HG03108 (cell line): ENCODE data around the gene TEX11.
"Not testable (repeated sequence)": the region's sequence is repeated elsewhere in the genome, so short reads cannot be mapped to it uniquely, and the experiment has no call there.

Source experiments
- ATAC-seq: cut with Tn5 transposase; IDR thresholded peaks from one replicate; pipeline ENCODE4 v1.9.1; 2021; ENCODE audit warnings: moderate library complexity; ENCODE audit not compliant: unreplicated experiment

Gene TEX11

DNA sequence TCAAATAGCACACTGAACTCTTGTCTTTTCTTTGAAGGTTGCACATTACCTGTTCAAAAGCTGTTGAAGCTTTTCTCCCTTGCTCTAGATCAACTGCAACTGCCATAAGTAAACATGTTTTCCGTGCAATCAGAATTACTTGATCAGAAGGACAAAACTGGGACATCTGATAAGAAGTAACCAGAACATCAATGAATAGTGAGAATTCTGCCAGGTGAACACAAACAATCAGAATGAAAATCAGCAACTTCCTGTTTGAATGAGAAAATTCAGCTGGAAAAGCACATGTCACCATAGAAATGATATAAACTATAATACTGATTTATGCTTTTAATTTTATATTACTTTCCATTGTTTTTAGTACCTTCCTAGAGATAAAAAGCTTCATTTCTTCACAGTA lies 303.2 kb downstream of the TEX11 start:
- ATAC-seq: no peak

DNA sequence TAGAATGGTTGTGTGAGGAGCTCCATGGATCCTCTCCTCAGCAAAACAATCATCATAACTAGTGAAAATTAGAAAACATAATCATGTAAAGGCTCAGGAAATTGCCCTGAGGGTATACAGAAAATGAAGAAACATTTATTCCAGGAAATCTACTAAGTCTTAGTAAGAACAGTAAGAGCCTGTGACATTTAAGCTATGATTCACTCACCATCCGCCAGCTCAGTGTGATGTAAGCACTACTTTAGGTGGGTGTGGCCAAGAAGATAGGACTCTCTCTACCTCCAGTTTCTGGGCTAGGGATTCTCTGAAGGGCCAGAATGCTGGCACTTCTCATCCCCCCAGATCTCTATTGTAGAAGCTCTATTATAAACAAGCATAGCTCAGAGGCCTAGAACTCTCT lies 316.4 kb downstream of the TEX11 start:
- ATAC-seq: no peak

DNA sequence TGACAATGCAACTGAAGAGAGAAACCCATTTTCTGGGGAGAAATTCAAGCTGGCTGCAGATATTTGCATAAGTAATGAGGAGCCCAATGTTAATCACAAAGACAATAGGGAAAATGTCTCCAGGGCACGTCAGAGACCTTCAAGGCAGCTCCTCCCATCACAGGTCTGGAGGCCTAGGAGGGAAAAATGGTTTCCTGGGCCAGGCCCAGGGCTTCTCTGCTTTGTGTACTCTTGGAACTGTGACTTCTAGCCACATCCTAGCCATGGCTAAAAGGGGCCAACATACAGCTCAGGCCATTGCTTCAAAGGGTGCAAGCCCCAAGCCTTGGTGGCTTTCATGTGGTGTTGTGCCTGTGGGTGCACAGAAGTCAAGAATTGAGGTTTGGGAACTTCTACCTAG lies 321.4 kb downstream of the TEX11 start:
- not testable (repeated sequence) for ATAC-seq

DNA sequence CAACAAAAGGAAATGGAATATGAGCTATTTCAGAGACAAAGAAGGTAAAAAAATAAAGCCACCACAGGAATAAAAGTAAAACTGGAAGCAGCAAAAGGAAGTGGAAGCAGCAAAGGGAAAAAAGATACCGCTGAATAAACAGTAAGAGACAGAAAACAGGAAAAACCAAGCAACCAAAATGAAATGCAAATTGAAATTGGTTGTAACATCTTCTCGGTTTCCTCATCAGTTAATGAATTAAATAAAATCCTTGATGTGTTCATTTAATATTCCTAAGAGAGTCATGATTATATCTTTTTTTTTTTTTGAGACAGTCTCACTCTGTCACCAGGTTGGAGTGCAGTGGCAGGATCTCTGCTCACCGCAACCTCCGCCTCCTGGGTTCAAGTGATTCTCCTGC lies 331.1 kb downstream of the TEX11 start:
- no peak for ATAC-seq

DNA sequence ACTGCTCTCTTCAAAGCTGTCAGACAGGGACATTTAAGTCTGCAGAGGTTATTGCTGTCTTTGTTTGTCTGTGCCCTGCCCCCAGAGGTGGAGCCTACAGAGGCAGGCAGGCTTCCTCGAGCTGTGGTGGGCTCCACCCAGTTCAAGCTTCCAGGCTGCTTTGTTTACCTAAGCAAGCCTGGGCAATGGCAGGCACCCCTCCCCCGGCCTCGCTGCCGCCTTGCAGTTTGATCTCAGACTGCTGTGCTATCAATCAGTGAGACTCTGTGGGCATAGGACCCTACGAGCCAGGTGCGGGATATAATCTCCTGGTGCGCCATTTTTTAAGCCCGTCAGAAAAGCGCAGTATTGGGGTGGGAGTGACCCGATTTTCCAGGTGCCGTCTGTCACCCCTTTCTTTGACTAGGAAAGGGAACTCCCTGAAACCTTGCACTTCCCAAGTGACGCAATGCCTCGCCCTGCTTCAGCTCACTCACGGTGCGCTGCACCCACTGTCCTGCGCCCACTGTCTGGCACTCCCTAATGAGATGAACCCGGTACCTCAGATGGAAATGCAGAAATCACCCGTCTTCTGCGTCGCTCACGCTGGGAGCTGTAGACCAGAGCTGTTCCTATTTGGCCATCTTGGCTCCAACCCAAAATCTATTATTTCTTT lies 338.5 kb downstream of the TEX11 start:
- not testable (repeated sequence) for ATAC-seq

DNA sequence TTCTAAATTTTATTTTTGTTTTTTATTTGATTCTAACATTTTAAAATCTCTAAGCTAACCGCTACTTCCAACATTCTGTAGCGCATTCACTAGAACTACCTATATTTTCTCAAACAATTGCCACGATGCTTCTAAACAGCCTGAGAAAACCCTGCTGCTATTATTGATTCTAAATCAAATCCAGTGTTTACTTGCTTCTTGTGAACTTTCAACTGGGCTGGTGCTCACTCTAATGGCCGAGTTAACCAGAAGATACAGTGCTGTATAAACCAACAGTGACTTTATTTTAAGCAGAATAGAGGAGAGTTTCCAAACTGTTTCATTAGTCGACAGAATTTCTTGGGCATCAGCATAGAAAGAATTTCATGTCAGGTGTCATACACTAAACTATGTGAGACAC lies 353.6 kb downstream of the TEX11 start:
- no peak for ATAC-seq

DNA sequence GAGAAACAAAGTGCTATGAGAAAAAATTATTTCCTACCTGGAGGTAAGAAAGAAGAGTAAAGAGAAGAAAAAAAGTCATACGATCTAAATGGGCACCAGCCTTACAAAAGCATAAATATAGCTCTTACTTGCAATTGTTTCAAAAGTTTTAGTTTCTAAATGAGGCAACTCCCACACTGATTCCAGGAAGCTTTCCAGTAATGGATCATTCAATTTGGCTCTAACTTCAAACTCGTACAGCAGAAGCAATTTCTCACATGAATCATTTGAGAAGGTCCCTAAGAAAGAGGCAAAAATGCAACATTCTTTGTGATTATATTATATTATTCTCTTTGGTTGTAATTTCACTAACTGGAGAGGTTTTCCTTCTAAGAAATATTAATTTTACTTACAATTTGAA lies 354.0 kb downstream of the TEX11 start:
- ATAC-seq: no peak

DNA sequence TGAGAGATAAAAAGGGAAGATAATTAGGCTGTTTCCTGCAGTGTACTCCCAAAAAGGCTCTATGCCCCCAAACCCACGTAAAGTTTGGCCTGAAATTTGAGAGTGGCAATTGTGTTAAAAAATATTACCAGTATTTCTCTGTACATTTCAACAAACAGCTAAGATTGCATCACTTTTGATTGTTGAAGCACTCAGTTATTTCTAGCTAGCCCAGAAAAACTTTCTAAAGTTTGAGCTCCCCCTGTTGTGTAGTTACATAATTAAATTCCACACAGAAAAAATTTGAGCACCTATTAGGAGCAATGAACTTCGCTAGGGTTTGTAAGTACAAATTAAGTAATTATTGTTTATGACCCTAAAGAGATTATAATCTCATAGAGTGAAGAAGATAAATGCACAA lies 354.4 kb downstream of the TEX11 start:
- ATAC-seq: no peak

DNA sequence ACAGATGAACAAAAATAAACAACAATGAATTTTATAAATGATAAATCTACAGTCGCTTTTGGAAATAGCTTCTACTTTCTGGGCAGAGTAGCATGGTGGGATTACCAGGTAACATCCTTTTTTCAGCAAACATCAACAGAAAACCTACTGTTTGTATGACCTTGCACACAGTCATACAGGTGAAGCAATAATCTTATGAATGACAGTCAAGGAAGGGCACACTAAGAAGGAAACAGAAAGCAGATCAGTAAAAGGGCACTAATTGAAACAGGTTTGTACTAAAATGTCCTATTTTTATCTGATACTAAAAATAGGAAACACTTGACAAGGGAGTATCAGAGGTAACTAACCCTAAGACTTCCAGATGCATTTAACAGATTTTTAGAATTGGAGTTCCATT lies 355.0 kb downstream of the TEX11 start:
- no peak for ATAC-seq

DNA sequence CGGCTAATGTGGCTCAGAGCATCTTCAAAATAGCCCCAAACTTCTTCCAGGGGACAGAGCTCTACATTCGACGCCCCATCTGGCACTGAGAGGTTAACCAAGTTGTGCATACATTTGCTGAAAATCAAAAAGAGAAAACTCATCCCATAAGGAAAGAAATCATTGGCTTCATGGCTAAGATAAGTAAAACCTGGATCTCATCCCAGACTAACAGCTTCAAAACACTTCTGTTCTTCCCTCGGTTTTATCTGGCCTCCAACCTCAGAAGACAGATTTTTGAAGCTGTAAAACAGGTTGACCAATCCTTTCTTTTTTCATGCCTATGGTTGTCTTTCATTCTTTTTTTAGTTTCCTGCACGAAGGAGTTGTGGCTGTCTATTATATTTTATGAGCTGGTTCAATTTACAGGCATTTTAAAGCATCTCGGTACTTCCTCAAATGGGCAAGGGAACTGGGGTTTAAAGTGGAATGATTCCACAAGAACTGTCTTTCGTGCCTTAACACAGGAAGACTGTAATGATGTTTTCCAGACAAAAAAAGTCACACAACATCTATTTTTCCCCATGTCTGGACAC lies 356.3 kb downstream of the TEX11 start:
- ATAC-seq: no peak

DNA sequence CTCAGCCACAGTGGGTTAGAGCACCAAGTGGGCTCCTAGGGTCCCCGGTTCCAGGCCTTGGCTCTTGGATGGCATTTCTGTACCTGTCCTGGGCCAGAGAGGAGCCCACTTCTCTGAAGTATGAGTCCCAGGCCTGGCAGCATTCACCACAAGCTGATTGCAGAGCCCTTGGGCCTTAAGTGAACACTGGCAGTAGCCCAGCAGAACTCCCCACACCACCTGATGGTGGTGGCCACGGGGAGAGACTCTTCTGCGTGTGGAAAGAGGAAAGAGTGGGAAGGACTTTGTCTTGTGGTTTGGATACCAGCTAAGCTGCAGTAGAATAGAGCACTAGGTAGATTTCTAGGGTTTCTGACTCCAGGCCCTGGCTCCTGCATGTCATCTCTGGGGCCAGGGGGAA lies 359.1 kb downstream of the TEX11 start:
- no peak for ATAC-seq

DNA sequence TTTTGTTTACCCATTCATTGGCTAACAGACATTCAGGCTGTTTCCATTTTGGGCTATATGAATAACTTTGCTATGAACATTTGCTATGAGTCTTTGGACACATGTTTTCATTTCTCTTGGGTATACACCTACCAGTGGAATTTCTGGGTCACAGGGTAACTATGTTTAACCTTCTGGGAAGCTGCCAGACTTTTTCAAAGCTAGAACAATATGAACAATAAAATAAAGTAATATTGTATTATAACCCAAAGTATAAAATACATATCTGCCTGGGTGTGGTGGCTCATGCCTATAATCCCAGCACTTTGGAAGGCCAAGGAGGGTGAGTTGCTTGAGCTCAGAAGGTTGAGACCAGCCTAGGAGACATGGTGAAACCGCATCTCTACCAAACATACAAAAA lies 373.3 kb downstream of the TEX11 start:
- no peak for ATAC-seq

DNA sequence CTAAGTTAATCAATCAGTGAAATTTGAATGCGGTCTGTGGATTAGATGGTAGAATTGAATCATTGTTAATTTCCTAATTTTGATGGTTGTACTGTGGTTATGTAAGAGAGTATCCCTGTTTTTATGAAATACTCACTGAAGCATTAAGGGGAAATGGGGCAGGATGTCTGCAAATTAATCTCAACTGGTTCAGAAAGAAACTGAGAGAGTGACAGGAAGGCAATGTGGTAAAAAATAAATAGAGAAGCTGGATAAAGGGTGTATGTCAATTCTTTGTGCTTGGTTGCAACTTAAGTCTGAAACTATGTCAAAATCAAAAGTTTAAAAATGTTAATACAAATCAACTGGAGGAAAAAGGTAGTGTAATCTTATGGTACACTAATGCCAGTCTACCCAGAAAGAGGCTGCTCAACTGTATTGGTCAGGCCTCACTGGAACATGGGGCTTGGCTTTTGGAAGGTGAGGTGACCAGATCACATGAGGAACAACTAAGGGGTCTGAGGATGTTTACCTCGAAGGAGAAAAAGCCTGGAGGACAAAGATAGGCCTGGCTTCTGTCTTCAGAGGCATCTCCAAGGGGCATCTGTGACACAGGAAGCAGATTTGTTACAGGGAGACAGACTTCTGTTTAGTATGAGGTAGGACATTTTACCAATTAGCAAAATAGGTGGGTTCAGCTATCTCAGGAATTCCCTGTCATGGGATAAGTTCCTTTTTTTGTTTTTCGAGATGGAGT lies 380.7 kb downstream of the TEX11 start:
- ATAC-seq: no peak

DNA sequence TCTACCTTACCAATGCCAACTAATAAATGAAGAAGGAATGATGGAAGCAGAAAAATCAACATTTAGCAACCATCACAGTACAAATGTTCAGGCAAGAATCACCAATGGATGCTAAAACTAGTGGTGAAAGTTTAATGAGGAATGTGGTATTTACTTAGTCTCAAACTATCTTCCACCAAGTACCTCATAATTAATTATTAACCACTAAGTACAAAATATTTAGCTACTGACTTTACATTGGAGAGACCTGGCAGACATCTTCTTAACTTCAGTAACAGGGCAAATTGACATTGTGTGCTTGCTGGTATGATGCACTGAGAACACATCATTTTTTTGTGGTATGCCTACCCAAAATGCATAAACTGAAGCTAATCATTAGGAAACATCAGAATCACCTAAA lies 381.5 kb downstream of the TEX11 start:
- no peak for ATAC-seq

DNA sequence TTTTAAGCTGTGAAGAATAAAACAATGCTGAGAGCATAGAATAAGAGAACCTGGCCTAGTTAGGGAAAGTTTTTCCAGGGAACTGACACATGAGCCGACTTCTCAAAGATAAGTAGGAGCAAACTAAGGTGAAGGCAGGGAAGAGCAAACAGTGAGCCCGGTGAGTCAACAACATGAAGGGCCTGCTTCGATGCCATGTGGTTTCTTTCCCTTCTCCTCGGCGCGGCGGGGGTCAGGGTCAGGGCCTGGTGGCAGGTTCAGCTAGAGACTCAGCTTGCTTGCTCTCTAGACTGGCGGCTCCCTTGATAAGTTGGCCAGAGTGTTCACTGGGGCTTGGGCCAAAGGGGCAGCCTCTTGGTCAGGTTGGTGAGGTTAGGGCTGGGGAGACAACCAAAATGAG lies 382.8 kb downstream of the TEX11 start:
- no peak for ATAC-seq

DNA sequence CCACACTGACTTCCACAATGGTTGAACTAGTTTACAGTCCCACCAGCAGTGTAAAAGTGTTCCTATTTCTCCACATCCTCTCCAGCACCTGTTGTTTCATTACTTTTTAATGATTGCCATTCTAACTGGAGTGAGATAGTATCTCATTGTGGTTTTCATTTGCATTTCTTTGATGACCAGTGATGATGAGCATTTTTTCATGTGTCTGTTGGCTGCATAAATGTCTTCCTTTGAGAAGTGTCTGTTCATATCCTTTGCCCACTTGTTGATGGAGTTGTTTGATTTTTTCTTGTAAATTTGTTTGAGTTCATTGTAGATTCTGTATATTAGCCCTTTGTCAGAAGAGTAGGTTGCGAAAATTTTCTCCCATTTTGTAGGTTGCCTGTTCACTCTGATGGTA lies 392.8 kb downstream of the TEX11 start:
- ATAC-seq: not testable (repeated sequence)

DNA sequence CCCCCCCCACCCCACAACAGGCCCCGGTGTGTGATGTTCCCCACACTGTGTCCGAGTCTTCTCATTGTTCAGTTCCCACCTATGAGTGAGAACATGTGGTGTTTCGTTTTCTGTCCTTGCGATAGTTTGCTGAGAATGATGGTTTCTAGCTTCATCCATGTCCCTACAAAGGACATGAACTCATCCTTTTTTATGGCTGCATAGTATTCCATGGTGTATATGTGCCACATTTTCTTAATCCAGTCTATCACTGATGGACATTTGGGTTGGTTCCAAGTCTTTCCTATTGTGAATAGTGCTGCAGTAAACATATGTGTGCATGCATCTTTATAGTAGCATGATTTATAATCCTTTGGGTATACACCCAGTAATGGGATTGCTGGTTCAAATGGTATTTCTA lies 393.2 kb downstream of the TEX11 start:
- not testable (repeated sequence) for ATAC-seq

DNA sequence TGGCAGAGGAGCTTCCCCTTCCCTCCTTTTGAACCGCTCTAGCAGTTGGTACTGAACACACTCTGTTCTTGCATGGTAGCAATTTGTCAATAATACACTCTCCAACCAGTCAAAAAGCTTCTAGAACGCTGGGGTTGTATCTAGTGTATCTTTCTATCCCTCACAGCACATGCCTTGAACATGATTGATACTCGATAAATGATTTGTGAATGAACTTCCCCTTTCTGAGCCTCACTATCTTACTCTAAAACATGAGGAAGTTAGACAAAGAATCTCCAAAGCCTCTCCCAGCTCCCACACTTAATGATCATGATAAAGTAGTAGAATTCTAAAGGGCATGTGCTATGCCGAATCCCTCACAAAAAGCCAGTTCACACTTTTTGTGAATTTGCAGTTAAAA lies 399.4 kb downstream of the TEX11 start:
- no peak for ATAC-seq

DNA sequence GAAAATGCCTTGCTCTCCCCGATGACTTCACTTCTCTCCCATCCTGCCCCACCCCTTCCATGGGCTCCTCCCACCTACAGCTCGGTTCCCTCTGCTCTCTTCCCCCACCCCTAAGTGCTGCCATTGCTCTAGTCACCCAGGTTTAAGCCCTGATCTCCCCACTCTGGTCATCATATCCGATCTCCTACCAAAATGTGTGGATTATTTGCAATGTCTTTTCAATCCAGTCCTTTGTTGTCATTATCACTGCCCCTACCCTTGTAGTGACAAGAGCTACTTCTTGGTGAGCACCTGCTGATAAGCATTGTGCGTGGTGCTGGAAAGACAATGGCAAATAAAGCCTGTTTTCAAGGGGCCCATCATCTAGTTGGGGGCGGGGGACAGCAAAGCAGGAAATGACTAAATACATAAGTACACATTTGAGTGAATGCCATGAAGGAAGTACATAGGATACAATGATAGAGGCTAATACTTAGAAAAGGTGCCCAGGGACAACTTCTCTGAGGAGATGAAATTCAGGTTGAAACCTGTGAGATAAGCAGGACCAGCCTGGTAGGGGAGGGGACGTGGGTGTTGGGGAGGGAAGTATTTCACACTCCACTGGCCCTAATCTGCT lies 400.1 kb downstream of the TEX11 start:
- ATAC-seq: no peak

DNA sequence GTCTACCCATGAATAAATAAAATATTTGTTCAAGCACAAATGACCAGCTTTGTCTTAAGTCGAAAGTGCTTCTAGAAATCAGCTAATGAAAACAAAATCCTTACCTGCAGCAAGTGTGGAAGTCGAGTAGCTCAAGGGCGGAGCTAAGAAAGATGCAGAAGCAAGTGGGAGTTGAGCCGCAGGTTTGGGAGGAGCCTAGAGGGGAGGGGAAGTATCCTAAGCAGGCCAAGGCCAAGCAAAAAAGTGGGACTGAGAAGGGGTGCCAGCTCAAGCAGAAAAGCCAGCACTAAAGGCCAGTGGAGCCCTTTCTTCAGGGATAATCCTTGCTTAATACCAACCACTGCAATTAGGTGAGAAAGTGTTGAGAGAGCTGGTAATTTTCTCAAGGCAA lies 403.1 kb downstream of the TEX11 start:
- ATAC-seq: no peak

DNA sequence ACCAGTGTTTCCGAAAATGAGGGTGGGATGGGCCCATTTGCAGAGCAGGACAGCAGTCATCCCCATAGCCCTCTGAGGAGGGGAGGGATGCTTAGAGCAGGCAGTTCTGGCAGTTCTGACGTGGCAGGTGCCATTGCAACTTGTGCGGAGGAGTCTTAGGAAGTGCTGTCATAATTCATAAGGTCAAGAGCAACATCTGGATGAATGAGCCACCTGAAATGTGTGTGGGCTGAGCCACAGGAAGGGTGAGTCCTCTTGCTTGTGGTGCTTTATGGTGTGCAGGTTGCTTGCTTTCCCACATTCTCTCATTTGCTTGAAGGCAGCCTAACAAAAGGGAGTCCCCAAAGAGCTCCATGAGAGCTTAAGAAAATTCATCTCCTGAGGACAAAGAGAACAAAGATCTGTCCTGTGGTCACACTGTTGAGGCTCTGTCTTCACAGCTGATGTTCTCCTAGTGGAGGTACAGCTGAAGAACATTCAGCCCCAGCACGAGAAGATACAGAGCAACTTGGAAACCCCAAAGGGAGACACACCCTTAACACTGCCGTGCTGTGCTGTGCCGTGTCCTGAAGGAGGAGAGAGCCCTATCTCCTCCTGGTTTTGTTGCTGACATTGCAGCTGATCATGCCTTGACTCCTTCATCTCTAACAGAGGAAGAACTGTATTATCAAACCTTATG lies 403.6 kb downstream of the TEX11 start:
- ATAC-seq: no peak

DNA sequence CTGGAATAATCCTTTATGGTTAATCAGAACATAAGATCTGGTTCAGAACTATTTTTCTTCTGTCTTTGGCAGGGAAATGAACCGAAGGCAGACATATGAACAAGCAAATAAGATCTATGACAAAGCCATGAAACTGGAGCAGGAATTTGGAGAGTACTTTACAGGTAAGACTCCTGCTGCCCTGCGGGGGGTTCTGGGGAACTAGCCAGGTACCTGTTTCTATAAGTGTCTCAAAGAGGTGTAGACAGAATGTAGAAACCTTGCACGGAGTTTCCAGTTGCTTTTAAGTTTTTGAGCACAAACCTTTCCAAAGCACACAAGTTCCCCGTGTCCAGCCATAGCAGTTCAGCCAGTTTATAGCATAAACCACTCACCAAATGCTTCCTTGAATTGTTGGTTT lies 407.7 kb downstream of the TEX11 start:
- ATAC-seq: no peak
